ENCODE data around the gene AQP7.
"Not testable (repeated sequence)": the region's sequence is repeated elsewhere in the genome, so short reads cannot be mapped to it uniquely, and the experiment has no call there.

The AQP7 gene

DNA sequence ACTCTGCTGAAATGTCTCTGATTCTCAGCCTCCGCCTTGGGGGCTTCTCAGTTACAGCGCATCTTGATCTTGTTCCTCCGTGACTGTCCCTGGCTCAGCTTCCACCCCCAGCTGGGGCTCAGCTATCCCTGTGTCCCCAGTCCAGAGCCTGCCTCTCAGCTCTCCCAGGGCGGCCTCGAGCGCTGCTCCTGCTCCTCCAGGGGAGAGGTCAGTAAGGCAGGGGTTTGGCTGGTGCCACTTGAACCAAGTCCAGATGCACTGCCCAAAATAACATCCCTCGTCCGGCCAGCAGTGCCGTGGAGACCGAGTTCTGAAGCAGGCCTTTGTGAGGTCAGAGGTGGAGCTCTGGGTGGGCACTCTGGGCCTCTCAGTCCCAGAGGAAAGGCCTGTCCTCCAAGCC lies at the start of gene AQP7:
Gene AQP7, minus strand, starts transcription at position 198 of the 400 bp plus-strand sequence. CDS start 1,306 bp downstream, outside the sequence.
- DNase-seq (ENCODE audit: low read depth in 3 of 3) = not testable (repeated sequence)

DNA sequence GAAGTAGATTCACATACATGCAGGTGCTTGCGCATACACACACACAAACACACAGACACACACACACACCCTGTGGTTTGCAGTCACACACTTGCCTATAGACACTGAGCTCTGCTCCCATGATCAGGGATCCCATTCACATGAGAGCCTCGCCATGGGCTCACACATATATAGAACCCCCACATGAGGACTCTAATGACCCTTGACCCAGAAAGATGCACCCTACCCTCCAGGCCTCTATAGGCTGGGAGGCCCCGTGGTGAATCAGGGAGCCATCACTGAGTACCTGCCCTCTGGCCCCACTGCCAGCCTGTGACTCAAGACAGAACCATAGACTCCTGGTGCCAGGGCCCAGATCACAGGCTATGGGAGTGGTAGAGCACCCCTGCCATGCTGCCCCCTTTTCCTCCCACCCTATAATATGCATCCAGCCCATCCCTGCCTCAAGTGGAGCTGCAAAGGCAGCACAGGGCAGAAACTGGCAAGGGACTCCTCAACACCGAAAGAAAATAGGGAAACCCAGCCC lies 48.3 kb upstream of the AQP7 start:
- DNase-seq (ENCODE audit: low read depth in 3 of 3) = no peak

DNA sequence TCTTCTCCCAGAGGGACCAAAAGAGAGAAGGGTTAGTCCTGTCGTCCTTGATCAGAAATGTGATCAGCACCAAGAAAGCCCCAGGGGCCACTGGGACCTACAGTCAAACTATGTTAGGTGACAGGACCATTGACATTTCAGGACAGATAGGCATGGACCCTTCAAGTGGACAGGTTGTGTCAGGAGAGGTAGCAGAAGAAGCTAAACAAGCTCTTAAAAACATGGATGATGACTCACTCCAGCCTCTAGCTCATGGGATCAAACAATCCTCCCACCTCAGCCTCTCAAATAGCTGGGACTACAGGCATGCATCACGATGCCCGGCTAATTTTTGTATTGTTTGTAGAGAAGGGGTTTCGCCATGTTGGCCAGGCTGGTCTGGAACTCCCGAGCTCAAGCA lies 47.3 kb upstream of the AQP7 start:
- DNase-seq (ENCODE audit: low read depth in 3 of 3) = no peak

DNA sequence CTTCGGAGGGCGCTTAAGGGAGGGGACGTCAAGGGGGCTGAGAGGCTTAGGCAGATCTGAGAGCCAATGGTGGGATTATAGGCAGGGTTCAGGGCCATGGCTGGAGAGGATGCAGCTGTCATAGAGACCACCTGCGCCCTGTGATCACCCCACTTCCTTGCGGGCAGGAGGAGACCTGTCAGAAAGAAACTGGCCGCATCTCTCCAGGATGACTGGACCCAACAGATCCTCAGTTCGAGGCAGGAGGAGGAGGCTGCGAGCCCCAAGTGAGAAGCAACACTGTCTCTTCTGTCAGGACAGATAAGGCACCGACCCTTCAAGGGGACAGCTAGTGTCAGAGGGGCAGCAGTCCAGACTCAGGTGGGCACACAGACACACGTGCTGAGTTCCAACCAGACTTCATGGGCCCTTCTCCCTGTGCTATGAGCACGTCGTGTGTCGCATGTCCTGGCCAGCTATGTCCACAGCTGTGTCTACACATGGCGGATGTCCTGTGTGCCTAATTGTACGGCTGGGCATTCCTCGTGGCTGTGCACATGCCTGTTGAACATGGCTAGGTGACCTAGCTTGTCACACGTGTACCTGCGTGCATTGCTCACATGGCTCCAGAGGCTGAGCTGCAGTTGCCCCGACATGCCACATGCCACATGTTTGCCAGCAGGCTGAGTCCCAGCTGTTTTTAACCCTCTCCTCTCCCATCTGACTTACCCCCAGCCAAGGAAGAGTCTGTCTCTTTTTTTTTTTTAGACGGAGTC lies 45.6 kb upstream of the AQP7 start:
- no peak for DNase-seq (ENCODE audit: low read depth in 3 of 3)

DNA sequence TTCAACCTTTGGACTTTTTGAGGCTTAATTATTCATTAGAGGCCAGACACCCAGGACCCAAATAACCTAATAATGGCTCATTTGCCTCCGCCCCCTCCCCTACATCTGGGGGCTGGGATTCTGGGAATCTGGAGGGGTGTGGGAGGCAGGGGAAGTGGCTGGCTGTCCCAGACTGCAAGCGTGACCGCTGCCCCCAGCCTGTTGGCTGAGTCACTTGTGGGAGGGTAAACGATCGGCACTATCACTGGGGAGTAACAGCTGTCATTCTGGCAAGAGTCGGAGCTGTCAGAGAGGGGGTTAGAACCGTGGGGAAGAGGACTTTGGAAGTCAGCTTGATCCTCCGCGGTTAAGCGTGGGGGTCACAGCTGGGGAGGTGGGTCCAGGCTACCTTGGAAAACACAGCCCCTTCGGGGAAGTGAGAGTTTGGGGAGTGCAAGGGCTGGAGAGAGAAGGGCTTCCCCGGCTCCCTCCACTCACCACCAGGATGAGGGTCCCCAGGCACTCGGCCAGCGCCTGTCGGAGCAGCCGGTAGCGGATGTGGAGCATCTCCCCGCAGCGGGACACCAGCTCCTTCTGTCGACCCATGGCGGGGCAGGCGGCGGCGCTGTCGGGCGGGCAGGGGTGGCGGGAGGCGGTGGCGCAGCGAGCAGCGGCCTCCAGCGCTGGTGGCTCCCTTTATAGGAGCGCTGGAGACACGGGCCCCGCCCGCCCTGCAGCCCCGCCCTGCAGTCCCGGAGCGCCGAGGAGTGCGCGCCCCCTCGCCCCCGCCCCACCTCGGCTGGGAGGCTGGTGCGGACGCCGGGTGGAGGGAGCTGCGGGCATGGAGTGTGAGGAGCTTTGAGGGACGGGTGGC lies 44.8 kb upstream of the AQP7 start, which contains the start of gene AQP3:
Gene AQP3, minus strand, starts transcription at position 648 of the 853 bp plus-strand sequence. Its CDS starts 63 bp downstream, at position 585.
- DNase-seq (ENCODE audit: low read depth in 3 of 3) = peak; percentile 30 to 62 (median 36)

DNA sequence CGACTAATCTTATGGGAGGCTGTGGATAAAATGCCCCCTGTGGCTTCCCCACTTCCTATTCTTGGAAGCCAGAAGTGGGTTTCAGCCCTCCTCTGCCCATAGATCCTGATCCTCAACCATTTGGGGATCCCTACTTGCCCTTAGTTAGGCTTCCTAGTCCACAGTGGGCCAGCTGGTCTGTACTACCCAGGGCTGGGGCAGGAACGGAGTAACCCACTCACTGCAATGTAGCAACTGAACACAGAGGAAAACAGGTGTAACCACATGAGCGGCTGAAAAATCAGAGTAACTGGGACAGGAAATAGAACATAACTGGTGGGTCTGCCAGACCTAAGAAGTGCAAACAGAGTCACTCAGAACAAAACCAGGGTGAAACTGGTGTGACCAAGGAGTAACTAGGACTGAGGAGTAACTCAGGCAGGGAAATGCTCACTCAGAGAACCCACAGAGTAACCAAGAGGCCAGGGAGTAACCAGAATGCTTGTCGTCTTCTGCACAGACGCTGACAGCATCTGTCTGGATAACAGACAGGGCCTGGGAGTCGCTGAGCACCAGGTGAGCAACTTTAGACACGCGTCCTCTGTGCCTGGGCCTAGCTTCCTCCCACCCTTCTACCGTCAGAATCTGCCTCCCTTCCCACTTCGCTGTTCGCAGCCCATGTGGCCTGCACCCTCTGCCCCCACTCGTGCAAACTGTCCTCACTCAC lies 44.0 kb upstream of the AQP7 start:
- peak in 2 of 3 experiments; percentile 42 for DNase-seq (ENCODE audit: low read depth in 3 of 3)

DNA sequence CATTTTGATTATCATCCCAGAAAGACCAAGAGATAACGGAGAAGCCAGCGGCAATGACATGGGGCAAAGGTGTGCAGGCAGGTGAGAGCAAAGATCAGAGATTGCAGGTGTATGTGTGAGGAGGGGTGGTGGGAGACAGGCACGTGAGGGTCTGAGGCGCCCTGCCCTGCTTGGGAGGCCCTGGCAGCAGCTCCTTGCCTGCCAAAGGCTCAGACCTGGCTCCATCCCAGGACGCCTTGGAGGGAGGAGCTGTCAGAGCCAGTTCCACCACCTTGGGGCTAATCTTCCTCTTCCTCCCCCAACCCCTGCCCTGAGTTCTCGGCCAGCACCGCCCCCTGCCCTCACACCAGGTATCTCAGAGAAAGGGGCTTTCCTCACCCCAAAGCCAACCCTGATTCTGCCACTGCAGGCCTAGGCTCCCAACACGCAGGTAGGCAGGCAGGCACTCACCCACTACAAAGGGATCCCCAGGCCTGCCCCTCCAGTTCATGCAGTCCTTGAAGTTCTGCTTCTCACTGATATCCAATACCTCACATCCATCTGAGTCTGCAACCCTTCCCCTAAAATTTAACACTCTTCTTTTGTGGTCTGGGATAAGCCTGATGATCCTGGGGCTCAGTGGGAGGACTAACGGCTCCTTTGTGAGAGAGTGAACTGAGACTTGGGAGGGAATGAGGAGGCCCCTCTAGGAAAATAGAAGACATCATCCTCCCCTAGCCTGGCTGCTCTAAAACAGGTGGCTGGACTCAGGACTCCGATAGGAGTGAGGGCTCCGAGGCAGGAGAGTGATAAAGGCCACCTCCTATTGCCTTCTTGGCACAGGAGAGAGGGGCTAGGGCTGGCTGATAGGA lies 43.2 kb upstream of the AQP7 start:
- DNase-seq (ENCODE audit: low read depth in 3 of 3) = no peak

DNA sequence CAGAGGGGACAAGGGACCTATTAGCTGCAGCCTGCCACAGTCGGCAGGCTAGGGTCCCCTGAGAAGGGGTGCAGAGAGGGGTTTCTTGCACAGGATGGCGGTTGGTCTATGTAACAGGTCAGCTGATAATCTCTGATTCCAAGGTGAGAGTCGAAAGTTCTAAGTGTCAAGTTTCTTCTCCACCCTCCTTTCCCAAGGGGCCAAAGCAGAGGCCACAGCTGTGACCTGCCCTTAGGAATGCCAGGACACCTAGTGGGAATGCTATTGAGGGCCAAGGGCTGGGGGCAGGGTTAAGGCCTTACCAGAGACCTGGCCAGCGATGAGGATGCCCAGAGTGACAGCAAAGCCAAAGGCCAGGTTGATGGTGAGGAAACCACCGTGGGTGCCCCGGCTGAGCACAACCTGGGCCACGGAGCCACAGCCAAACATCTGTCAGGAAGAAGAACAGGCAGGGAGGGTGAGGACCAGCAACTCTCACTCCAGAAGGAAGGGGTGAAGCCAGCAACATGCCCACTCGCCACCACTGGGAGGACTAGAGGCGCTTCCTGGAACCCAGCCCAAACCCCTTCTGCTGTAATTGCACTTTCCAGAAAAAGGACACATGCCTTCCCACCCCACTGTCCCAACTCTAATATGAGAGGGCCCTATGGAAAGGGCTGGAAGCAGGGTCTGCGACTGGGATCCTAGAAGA lies 41.2 kb upstream of the AQP7 start:
- no peak for DNase-seq (ENCODE audit: low read depth in 3 of 3)

DNA sequence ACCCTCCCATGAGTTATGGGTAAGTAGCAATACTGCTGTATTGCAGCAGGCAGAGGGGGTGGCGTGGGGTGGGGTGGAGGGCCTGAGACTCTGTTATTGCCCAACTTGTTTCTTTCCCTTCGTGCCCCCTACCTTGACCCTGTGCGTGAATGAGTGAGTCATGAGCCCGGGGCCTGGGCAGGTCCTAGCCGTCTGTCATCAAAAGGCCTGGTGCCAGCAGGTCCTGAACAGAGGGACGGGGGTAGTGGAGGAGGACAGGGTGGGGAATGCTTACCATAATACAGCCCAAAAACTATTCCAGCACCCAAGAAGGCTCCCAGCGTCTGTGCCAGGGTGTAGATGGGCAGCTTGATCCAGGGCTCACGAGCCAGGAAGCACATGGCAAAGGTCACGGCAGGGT lies 40.7 kb upstream of the AQP7 start:
- DNase-seq (ENCODE audit: low read depth in 3 of 3) = no peak

DNA sequence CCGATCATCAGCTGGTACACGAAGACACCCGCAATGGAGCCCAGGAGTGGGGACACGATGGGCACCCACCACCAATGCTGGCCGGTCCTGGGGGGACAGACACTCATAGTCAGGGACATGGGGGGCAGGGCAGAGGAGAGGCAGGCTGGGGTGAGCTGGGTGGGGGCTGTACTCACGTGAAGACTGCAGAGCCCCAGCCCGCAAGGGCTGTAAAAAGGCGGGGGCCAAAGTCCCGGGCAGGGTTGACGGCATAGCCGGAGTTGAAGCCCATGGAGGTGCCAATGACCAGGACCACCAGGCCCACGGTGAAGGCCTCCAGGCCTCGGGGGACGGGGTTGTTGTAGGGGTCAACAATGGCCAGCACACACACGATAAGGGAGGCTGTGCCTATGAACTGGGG lies 39.8 kb upstream of the AQP7 start:
- DNase-seq (ENCODE audit: low read depth in 3 of 3) = no peak

DNA sequence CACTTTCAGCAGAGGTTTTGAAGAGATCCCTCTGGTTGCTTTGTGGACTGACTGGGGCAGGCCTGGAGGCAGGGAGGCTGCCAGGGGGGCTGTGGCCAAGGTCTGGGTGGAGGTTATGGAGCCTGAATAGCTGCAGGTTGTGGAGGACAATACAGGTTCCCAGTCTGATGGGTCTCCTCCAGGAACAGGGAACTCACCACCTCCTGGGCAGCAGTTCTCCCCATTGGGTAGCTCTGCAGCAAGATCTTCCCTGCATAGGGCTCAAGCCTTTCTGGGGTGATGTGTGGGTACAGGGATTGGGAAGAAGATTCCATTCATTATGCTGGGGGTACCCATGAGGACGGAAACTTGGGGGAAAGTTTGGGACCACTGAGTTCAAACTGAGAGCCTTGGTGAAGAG lies 38.2 kb upstream of the AQP7 start:
- no peak for DNase-seq (ENCODE audit: low read depth in 3 of 3)

DNA sequence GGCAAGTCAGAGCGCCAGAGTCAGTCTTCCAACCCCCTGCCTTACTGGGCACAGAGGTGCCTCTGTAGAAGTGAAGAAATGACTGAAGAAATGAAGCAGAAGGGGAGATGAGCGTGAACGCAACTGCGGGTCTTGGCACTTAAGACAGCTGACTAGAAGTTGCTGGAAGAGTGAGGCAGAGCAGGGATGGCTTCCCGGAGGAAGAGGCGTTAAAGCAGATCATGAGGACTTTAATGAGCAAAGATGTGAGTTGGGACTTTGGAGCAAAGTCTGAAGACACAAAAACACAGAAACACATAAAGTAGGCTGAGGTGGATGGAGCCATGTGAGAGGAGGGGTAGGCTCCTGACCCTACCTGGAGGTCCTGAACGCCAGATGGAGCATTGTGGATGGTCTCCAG lies 37.8 kb upstream of the AQP7 start:
- no peak for DNase-seq (ENCODE audit: low read depth in 3 of 3)

DNA sequence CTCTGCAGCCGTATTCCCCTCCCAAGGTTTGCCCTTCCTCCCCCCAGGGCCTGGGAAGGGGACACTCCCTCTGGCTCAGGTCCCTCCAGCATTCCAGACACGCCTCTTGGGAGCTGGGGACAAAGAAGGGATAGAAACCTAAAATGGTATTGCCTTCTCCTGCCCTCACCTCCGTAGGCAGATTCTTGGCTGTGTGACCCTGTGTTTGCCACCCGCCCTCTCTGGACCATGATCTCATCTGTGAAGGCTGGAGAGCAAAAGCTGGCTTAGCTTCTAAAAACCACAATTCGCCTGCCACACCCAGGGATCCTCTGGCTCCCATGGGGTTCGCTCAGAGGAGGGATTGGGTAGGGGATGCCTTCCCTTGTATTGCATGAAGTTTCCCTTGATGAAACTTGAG lies 37.4 kb upstream of the AQP7 start:
- DNase-seq (ENCODE audit: low read depth in 3 of 3) = no peak

DNA sequence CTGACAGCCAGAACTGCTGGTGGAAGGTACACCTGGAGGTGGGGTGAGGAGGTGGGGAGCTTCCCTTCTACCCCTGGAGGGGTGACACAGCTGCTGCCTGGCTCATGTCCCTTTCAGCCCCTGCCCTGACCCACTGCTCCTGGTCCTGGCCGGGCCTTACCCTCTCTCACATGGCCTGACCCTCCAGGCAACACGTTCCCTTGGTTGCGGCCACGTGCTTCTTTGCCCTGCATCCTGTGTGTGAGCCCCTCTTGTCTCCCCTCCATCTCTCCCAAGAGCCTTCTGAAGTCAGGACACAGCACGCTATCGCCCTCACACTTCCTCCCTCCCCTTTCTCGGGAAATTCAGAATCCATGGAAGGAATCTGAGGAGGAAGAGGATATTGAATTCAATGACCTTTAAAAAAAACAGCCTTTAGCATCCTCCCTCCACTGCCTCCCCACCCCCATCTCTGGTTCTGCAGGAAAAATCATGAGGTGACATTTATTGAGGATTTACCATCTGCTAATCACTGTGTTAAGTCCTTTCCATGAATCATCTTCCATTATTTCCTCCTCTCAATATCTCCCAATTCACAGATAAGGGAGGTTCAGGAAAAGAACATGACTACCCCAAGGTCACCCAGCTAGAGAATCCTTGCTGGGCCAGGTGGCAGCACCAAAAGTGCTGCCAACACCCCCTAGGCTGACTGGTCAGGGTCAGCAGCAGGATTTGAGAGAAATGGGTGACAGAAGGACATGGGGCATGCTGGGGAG lies 36.7 kb upstream of the AQP7 start:
- DNase-seq (ENCODE audit: low read depth in 3 of 3) = no peak

DNA sequence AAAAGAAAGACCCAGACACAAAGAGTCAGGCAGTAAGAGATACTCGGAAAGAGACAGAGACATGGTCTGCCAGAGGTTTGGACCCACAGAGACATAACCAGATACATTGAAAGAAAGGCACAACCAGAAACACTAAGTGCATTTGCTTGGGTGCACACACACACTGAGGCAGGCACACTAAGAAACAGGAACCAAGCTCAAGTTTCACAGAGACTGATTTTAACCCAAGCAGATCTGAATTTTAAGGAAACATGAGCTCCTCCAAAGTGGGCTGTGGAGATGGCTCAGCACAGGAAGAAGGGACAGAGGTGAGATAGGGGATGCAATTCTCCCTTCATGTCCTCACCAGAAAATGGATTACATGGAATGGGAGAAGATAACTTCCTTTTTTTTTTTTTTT lies 35.5 kb upstream of the AQP7 start:
- no peak for DNase-seq (ENCODE audit: low read depth in 3 of 3)

DNA sequence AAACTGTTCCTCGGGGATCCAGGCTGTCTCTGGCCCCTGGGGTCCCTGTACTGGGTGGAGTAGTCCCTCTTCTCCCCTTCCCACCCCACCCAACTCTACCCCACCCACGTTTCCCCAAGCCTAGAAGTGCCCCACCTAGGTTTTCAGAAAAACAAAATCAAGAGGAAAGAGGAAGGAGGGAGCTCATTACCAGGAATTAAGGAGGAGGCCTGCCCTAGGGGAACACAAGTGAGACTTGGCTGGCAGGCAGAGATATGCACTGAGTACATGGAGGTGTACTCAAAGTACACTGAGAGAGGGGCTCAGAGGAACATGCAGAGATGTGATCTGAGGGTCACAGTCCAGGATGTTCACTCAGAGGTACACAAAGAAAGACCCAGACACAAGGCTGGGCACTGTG lies 34.8 kb upstream of the AQP7 start:
- no peak for DNase-seq (ENCODE audit: low read depth in 3 of 3)

DNA sequence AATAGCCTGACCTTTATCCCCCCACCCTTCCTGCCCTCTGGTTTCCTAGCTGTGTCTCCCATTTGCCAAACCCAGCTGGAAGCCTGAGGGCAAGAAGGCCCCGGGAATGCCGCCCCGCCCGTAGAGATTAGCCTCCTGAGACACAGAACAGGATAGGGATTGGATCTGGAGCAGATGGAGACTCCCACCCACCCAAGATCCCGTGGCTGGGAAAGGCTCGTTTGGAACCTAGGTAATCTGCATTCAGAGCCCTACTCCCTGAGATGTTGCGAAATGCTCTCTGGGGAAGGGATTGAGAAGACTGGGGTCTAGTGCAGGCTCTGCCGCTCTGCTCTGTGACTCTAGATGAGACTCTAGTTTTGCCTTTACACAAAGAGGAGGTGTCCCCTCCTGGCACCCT lies 34.1 kb upstream of the AQP7 start:
- DNase-seq (ENCODE audit: low read depth in 3 of 3) = no peak

DNA sequence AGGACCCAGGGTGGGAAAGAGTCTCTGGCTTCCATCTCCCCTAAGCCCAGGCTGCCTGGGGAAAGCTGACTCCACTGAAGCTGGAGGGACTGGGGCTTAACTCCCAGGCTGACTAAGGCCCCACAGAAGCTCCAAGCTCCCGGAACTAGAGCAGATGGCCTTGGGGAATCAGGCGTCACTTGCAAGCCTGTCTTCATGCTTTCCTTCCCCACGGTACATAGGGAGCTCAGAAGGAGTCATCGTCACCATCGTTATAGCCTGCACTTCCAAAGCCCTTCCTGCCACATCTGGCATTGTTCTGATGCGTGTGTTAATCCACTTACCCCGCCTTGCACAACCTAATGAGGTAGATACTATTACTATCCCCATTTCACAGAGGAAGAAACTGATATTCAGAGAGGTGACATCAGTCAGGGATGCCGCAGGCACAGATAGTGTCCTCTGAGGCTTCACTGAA lies 33.5 kb upstream of the AQP7 start:
- DNase-seq (ENCODE audit: low read depth in 3 of 3) = no peak

DNA sequence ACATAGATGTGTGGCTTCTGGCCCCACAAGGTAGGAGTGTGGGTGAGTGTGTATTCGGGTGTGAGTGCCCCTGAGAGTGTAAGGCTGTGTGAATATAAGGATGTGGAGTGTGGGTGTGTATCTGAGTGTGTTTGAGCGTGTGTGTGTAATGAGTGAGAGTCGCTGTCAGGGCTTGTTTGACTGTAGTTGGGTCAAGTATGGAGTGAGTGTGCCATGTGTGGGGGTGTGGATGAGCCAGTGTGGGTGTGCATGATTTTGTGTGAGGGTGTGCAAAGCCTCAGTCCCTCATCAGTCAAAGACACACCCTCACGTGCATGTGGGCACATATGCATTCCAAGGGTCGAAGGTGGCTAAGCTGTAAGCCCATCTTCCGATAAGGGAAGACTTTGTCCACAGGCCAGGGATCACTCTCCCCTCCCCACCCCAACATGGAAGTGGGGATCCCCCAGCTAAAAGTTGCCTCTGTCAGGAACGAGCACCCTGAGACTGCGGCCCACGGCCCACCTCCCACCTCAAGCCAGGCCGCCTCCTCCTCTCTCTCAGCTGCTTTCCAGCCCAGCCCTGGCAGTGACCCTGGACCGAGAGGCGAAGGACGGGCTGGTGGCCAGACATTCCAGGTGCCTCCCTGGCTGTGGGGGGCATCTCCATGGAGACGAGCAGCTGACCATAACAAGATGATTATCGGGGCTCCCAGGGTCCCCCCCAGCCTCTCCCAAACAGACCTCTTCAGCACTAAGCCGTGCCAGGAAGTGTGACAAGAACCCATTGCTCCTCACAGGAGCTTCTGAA lies 32.1 kb upstream of the AQP7 start:
- DNase-seq (ENCODE audit: low read depth in 3 of 3) = no peak
